HL-60 (cell line): ENCODE measurements around the gene CLSTN3.

Experiments
- DNase-seq, 2 experiments: peaks; one replicate each; pipeline ENCODE4 v3.0.0-alpha.2; 2010 to 2020; ENCODE audit warnings: low read depth in 1 of 2, low spot score in 1 of 2
- H3K27ac ChIP-seq: fragments of 250-450 bp; sonication (Bioruptor Pico); replicated peaks from 2 replicates; pipeline ENCODE4 v1.5.1; 2020; ENCODE audit warnings: mild to moderate bottlenecking, moderate library complexity
- H3K27me3 ChIP-seq: fragments of 250-450 bp; sonication (Bioruptor Pico); 2 replicates; pipeline ENCODE4 v1.5.1; 2021; ENCODE audit warnings: mild to moderate bottlenecking, moderate library complexity; ENCODE audit not compliant: insufficient read depth, poor library complexity, severe bottlenecking
- H3K4me3 ChIP-seq: replicated peaks from 2 replicates; pipeline ENCODE4 v1.5.1; 2011; ENCODE audit warnings: mild to moderate bottlenecking, control low read depth, low read length; ENCODE audit not compliant: insufficient read depth
- GABPA ChIP-seq: IDR thresholded peaks from 2 replicates; pipeline ENCODE4 v1.6.1; 2012; ENCODE audit warnings: low read depth
- POLR2AphosphoS5 ChIP-seq: IDR thresholded peaks from 2 replicates; pipeline ENCODE4 v1.6.1; 2012; ENCODE audit warnings: low read depth
- REST ChIP-seq: IDR thresholded peaks from 2 replicates; pipeline ENCODE4 v1.6.1; 2012; ENCODE audit warnings: low read depth; ENCODE audit not compliant: insufficient replicate concordance
- SPI1 ChIP-seq: IDR thresholded peaks from 2 replicates; pipeline ENCODE4 v1.6.1; 2012; ENCODE audit warnings: low read depth, mild to moderate bottlenecking, borderline replicate concordance
- TF ChIP-seq, protein P1 (sequence below): IDR thresholded peaks from one replicate; pipeline ENCODE4 v1.5.1; 2011; ENCODE audit warnings: low read length, control low read depth, inconsistent platforms; ENCODE audit not compliant: insufficient read depth

Gene CLSTN3

DNA sequence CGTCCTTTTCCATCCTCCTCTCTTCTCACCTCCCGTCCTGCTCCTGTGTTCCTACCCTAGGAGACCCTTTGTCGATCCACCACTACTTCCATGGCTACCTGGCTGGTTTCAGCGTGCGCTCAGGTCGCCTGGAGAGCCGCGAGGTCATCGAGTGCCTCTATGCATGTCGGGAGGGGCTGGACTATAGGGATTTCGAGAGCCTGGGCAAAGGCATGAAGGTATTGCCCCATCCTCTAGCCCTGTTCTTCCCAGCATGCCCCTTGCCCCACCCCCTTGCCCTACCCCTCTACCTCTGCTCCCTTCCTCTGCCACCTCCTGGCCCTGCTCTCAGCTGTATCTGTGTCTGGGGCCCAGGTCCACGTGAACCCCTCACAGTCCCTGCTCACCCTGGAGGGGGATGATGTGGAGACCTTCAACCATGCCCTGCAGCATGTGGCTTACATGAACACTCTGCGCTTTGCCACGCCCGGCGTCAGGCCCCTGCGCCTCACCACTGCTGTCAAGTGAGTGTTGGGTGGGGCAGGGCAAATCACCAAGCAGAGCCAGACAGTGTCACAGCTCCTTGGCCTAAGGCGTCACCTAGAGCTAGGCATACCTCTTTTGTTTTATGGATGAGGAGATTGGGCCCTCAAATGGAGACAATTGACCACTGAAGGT, 12.8 kb downstream of the CLSTN3 start:
- DNase-seq, result no peak
- TF ChIP-seq POLR2AphosphoS5 (no peak), REST (no peak), GABPA (no peak), SPI1 (no peak)
- TF ChIP-seq, protein P1, sequence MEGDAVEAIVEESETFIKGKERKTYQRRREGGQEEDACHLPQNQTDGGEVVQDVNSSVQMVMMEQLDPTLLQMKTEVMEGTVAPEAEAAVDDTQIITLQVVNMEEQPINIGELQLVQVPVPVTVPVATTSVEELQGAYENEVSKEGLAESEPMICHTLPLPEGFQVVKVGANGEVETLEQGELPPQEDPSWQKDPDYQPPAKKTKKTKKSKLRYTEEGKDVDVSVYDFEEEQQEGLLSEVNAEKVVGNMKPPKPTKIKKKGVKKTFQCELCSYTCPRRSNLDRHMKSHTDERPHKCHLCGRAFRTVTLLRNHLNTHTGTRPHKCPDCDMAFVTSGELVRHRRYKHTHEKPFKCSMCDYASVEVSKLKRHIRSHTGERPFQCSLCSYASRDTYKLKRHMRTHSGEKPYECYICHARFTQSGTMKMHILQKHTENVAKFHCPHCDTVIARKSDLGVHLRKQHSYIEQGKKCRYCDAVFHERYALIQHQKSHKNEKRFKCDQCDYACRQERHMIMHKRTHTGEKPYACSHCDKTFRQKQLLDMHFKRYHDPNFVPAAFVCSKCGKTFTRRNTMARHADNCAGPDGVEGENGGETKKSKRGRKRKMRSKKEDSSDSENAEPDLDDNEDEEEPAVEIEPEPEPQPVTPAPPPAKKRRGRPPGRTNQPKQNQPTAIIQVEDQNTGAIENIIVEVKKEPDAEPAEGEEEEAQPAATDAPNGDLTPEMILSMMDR, result no peak
- no peaks in the 10 kb centered on the region for H3K27me3 ChIP-seq

GRCh38 chr12:7143564-7143963, 13.4 kb downstream of the CLSTN3 start:
- TF ChIP-seq REST, result no peak
- TF ChIP-seq SPI1, result no peak
- TF ChIP-seq, protein P1, result no peak
- no peak for TF ChIP-seq POLR2AphosphoS5
- no peak for TF ChIP-seq GABPA
- H3K27me3 ChIP-seq, result no peaks in the 10 kb centered on the region
- DNase-seq, result no peak

More for the DNA sequence above, 12.8 kb downstream of the CLSTN3 start:
- H3K27ac ChIP-seq, result no peak overlapping the region
- H3K4me3 ChIP-seq, result no peak overlapping the region

GRCh38 chr12:7144414-7145120, 14.4 kb downstream of the CLSTN3 start:
- Histone ChIP-seq H3K27ac (no peak overlapping the region), H3K27me3 (no peaks in the 10 kb centered on the region), H3K4me3 (no peak overlapping the region)
- DNase-seq, result no peak
- TF ChIP-seq GABPA (no peak), POLR2AphosphoS5 (no peak)
- TF ChIP-seq, protein P1, result peak; percentile 17

More at GRCh38 chr12:7143564-7143963, 13.4 kb downstream of the CLSTN3 start:
- no peak overlapping the region for H3K27ac ChIP-seq
- H3K4me3 ChIP-seq, result no peak overlapping the region
